Adrenal gland (tissue), 5 donors: Measurements from ENCODE around the gene SLAMF9.

Experiments
- CTCF ChIP-seq, 6 experiments: fragments of 450-650 bp in 4 of 6; fragments of 200-600 bp in 2 of 6; sonication (generic) in 1 of 6; IDR thresholded peaks; 1 replicate in 5 of 6; 2 replicates in 1 of 6; pipeline versions ENCODE4 v1.5.1 to v1.8.0; 2016 to 2021; ENCODE audit warnings: antibody characterized with exemption in 6 of 6, mild to moderate bottlenecking in 2 of 6, moderate library complexity in 1 of 6
- POLR2A ChIP-seq, 2 donors: fragments of 450-650 bp; IDR thresholded peaks; one replicate each; pipeline ENCODE4 v1.6.1; 2017; ENCODE audit warnings: antibody characterized with exemption in 2 of 2, mild to moderate bottlenecking in 2 of 2, moderate library complexity in 1 of 2
- donor health status: DM: no; HTN: no; CAD: no.

DNA sequence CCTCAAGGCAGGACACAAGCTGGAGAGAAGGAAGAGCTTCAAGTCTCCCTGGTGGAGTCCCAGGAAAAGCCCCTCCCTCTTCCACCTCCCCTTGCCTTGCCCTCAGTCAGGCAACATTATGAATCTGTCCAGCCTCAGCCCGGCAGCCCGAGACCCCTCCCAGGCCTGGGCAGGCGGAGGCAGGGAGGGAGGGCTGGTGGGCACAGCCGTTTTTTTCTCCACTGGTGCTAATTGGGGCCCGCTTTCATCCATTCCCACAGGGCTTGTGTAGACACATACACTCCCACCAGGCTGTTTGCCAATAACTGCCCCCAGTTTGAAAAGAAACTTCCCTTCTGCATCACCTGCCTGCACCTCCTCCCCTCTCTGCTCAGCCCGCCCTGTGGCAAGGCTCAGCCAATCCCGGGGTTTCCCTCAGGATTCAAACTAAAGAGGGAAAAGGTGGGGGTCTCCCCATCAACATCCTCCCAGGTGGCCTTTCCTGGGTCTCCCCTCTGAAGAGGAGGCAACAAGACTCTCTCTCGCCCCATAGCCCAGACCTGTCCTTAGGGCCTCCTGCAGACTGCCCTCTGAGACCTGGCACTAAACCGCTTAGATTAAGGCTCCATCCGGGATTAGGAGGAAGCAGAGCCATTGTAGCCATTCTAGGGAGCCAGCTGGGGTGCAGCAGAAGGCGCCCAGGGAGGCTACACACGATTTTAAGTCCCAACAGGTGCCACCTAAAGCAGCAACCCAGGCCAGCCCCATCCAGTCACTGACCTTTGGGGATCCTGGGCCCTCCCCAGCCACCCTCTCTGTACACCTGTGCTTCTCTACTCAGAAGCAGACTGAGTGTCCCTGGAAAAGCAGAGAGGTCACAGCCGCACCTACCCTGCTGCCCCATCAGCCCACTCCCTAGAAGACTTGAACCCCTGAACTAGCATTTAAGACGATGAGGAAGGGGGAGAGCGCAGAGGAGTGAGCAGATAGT, 12.2 kb downstream of the SLAMF9 start:
- TF ChIP-seq POLR2A (IDR thresholded peaks at IDR 0.05) (no peak), CTCF (IDR thresholded peaks at IDR 0.05) (no peak)
